Osteoblast (primary cell): ENCODE data around the gene POLD1. TPM values are rescaled to one million over a fixed set of nuclear protein-coding genes. Genes with fewer than 3 reads are reported as not detected.

ENCODE experiments used
- DNase-seq: peaks from one replicate; pipeline ENCODE4 v3.0.0; 2011; ENCODE audit warnings: low spot score, mixed read lengths; ENCODE audit not compliant: insufficient read length; ENCODE audit errors: missing footprints
- H2AFZ ChIP-seq: 2 replicates; pipeline ENCODE4 v1.6.0; 2011; ENCODE audit warnings: mild to moderate bottlenecking, low read length
- H3K27ac ChIP-seq: 2 replicates; pipeline ENCODE4 v1.5.1; 2011; ENCODE audit warnings: mild to moderate bottlenecking, low read depth, low read length, moderate library complexity
- H3K27me3 ChIP-seq: 2 replicates; pipeline ENCODE4 v1.6.0; 2012; ENCODE audit warnings: mild to moderate bottlenecking, control low read depth, inconsistent platforms, low read length, moderate library complexity; ENCODE audit not compliant: insufficient read depth
- H3K36me3 ChIP-seq: 2 replicates; pipeline ENCODE4 v1.5.1; 2011; ENCODE audit warnings: mild to moderate bottlenecking, low read length, control low read depth, moderate library complexity; ENCODE audit not compliant: insufficient read depth
- H3K4me1 ChIP-seq: 2 replicates; pipeline ENCODE4 v1.5.1; 2011; ENCODE audit warnings: mild to moderate bottlenecking, low read length, control low read depth, moderate library complexity; ENCODE audit not compliant: insufficient read depth
- H3K4me2 ChIP-seq: 2 replicates; pipeline ENCODE4 v1.6.0; 2011; ENCODE audit warnings: mild to moderate bottlenecking, low read length; ENCODE audit not compliant: insufficient read depth
- H3K4me3 ChIP-seq: fragments of 200-600 bp; sonication (generic); 3 replicates; pipeline ENCODE4 v1.5.1; 2012; ENCODE audit warnings: mild to moderate bottlenecking, low read length, inconsistent platforms; ENCODE audit not compliant: insufficient read depth
- H3K79me2 ChIP-seq: 2 replicates; pipeline ENCODE4 v1.6.0; 2012; ENCODE audit warnings: mild to moderate bottlenecking, low read length, control low read depth, inconsistent platforms; ENCODE audit not compliant: insufficient read depth
- H3K9me3 ChIP-seq: 2 replicates; pipeline ENCODE4 v1.5.1; 2011; ENCODE audit warnings: low read depth, low read length, control low read depth
- H4K20me1 ChIP-seq: 2 replicates; pipeline ENCODE4 v1.6.0; 2012; ENCODE audit warnings: mild to moderate bottlenecking, low read length, control low read depth; ENCODE audit not compliant: insufficient read depth
- CTCF ChIP-seq: IDR thresholded peaks from 2 replicates; pipeline ENCODE4 v1.5.1; 2011; ENCODE audit warnings: mild to moderate bottlenecking, low read depth, low read length, moderate library complexity; ENCODE audit errors: extremely low read depth
- total RNA-seq: library from RNA; depleted of rRNA; stranded (reverse); fragments of >200 nt; gene quantifications from 2 replicates; pipeline ENCODE4 v1.2.3, GENCODE V29; 2012

The POLD1 gene
- total RNA-seq, 1 donor = 15.6 TPM

DNA sequence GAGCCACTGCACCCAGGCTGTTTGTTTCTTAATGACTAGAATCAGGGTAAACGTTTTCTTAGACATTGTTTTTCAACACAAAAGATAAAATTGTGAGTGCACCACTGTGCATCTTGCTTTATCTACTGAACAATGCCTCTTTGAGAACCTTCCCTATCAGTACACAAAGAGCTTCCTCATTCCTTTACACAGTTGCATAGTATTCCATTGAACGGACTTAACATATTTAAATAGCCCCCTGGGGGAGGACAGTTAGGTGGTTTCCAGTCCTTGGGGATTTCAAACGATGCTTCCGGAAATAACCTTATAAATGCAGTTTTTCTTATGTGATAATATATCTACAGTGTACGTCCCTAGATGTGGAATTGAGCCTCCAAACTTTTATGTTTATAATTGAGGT is 8.6 kb downstream of the POLD1 start:
- no peaks in the 10 kb centered on the region for H3K4me1 ChIP-seq
- H3K4me2 ChIP-seq = no peak overlapping the region
- DNase-seq = peak; percentile 31
- no peaks in the 10 kb centered on the region for H4K20me1 ChIP-seq
- TF ChIP-seq CTCF = no peak
- H3K27ac ChIP-seq = no peak overlapping the region
- H3K36me3 ChIP-seq = no peaks in the 10 kb centered on the region
- no peaks in the 10 kb centered on the region for H3K9me3 ChIP-seq
- H2AFZ ChIP-seq = no peak overlapping the region
- no peaks in the 10 kb centered on the region for H3K27me3 ChIP-seq
- no peak overlapping the region for H3K4me3 ChIP-seq
- H3K79me2 ChIP-seq = peaks cover 6% of the 10 kb centered on the region

- Histone ChIP-seq H3K27me3 (no peaks in the 10 kb centered on the region), H3K79me2 (peaks cover 3% of the 10 kb centered on the region), H2AFZ (no peak overlapping the region), H4K20me1 (no peaks in the 10 kb centered on the region), H3K36me3 (no peaks in the 10 kb centered on the region), H3K4me3 (no peak overlapping the region), H3K9me3 (no peaks in the 10 kb centered on the region), H3K4me1 (no peaks in the 10 kb centered on the region), H3K27ac (no peak overlapping the region), H3K4me2 (no peak overlapping the region)
- peak; percentile 21 for DNase-seq
- no peak for TF ChIP-seq CTCF
These were observed 9.4 kb downstream of the POLD1 start for GRCh38 chr19:50393589-50393988.

DNA sequence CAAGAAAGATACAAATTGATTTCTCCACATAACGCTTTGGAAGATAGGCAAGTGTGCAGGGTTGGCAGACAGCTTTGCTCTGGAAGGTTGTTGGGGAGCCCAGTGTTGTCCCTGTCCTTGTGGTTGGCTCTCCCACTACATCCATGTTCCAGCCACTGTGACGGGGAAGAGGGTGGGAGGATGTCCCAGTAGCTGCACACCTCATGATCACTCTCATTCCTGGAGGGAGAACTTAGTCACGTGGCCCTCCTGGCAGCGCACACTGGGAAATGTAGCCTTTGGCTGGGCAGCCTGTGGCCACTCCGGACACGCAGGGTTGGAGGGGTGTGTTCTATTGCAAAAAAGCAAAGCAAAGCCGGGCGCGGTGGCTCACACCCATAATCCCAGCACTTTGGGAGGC is 9.9 kb downstream of the POLD1 start:
- Histone ChIP-seq H3K79me2 (peaks cover 3% of the 10 kb centered on the region), H3K27ac (no peak overlapping the region), H3K36me3 (no peaks in the 10 kb centered on the region), H3K4me1 (no peaks in the 10 kb centered on the region), H3K4me3 (no peak overlapping the region), H3K4me2 (no peak overlapping the region), H3K9me3 (no peaks in the 10 kb centered on the region), H3K27me3 (no peaks in the 10 kb centered on the region), H2AFZ (no peak overlapping the region), H4K20me1 (no peaks in the 10 kb centered on the region)
- peak; percentile 8 for DNase-seq
- TF ChIP-seq CTCF = no peak

DNA sequence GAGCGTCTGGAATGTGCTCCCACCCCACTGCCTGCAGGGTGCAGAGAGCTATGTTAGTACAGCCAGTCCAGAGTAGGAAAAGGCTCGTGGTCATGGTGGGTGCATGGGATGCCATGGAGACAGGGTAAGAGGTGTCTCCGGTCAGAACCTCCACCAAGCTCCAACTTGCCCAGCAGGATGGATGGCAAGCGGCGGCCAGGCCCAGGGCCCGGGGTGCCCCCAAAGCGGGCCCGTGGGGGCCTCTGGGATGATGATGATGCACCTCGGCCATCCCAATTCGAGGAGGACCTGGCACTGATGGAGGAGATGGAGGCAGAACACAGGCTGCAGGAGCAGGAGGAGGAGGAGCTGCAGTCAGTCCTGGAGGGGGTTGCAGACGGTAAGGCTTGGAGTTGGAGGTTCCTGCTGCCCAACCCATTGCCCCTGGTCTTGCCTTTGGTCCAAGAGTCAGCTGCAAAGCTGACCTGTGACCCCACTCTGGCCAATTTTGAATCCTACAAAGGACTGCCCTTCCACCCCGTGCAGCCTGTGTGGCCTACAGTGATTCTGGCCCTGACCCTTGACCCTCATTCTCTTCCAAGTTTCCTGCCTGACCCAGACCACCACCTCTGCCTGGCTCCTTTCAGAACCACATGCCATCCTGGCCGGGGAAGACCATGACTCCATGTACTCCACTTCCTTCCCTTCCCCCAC is 14.7 kb downstream of the POLD1 start:
- no peaks in the 10 kb centered on the region for H3K27me3 ChIP-seq
- H3K4me2 ChIP-seq = no peak overlapping the region
- TF ChIP-seq CTCF = no peak
- H3K27ac ChIP-seq = no peak overlapping the region
- H3K79me2 ChIP-seq = no peaks in the 10 kb centered on the region
- H3K9me3 ChIP-seq = no peaks in the 10 kb centered on the region
- H3K4me1 ChIP-seq = no peaks in the 10 kb centered on the region
- no peaks in the 10 kb centered on the region for H3K36me3 ChIP-seq
- H2AFZ ChIP-seq = no peak overlapping the region
- no peaks in the 10 kb centered on the region for H4K20me1 ChIP-seq
- DNase-seq = peak; percentile 72
- H3K4me3 ChIP-seq = no peak overlapping the region
